Measurements from ENCODE around the gene IGSF9B.

DNA sequence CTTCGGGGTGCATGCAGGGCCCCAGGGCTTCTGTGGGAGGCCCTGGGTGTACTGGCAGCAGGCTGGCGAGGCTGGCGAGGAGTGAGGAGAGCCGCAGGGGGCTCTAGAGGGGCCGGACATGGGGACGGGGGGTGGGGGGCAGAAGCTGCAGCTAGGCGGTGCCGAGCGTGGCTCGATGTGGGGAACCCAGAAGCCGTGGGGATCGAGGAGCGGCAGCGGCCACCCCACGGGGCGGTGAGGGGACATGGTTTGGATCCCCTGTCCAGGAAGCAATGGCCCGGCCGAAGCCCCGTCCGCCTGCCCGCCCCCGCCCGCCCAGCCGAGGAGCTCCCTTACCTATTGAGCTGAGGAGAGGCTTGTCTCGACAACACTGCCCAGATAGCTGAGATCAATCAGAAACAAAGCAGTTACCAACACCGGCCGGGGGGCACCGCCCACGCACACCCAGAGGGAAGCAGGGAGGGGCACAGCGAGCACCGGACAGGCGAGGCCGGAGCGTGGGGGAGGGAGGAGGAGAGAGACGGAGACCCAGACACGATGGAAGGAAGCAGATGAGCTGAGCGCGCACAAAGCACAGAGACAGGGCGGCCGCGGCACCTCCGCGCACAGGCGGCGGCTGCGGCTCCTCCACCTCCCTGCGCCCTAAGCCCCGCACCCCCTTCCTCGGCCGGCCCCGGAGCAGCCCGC is 38.7 kb downstream of the IGSF9B start:
- TF ChIP-seq, protein P1, sequence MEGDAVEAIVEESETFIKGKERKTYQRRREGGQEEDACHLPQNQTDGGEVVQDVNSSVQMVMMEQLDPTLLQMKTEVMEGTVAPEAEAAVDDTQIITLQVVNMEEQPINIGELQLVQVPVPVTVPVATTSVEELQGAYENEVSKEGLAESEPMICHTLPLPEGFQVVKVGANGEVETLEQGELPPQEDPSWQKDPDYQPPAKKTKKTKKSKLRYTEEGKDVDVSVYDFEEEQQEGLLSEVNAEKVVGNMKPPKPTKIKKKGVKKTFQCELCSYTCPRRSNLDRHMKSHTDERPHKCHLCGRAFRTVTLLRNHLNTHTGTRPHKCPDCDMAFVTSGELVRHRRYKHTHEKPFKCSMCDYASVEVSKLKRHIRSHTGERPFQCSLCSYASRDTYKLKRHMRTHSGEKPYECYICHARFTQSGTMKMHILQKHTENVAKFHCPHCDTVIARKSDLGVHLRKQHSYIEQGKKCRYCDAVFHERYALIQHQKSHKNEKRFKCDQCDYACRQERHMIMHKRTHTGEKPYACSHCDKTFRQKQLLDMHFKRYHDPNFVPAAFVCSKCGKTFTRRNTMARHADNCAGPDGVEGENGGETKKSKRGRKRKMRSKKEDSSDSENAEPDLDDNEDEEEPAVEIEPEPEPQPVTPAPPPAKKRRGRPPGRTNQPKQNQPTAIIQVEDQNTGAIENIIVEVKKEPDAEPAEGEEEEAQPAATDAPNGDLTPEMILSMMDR (IDR thresholded peaks at IDR 0.05; ENCODE audit: insufficient read depth, low read length, poor library complexity, severe bottlenecking), result no peak
- no peak for TF ChIP-seq EZH2phosphoT487 (conservative IDR thresholded peaks at IDR 0.05; ENCODE audit: low read length)
